Daoy (cell line): ENCODE measurements around the gene OS9. TPM values are rescaled to one million over a fixed set of nuclear protein-coding genes. Genes with fewer than 3 reads are reported as not detected.
A peak's percentile ranks its signal among the peaks of the same experiment; 100 is the strongest.

Experiments
- DNase-seq: peaks from one replicate; pipeline ENCODE4 v3.0.0-alpha.2; 2015; ENCODE audit warnings: low read depth
- total RNA-seq: library from RNA; depleted of rRNA; stranded (reverse); fragments of >200 nt; shearing (Covaris generic); gene quantifications from 2 replicates; pipeline ENCODE4 v1.2.3, GENCODE V29; 2014

The OS9 gene
- total RNA-seq, 1 experiment from 2014 or later: 262 TPM

DNA sequence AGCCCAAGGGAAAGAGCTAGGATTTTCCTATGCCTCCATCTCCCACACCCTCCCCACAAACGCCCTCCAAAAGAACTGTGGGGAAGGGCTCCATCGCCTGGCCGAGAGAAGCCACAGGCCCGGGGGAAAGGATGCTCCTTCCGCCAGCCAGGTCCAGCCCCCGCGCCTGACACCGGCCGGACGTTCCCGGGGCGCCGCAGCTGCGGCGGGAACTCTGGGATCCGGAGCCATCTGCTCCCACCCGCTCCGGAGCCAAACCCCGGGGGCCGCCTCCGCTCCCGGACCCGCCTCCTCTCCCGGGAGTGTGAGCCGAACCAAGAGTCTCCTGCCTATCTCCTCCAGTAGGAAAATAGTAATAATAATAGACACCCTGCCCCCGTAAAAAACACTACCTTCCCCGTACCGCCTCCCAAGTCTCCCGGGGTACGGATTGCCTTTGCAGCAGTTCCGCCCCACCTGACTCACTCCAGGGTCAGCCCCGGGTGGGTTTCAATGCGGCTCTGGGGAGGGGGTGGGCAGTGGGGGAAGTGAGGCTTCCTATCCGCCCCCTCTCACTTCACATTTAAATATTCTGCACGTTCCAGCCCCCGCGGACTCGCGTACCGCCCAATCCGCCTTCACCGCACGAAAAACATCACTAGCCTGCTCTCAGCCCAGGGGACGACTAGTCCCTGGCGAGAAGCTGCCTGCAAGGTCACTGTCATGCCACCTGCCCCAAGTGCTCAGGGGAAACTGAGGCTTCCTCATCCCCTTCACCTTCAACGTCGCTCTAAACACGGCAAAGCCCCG lies 42.2 kb downstream of the OS9 start:
- peak; percentile 72 for DNase-seq

DNA sequence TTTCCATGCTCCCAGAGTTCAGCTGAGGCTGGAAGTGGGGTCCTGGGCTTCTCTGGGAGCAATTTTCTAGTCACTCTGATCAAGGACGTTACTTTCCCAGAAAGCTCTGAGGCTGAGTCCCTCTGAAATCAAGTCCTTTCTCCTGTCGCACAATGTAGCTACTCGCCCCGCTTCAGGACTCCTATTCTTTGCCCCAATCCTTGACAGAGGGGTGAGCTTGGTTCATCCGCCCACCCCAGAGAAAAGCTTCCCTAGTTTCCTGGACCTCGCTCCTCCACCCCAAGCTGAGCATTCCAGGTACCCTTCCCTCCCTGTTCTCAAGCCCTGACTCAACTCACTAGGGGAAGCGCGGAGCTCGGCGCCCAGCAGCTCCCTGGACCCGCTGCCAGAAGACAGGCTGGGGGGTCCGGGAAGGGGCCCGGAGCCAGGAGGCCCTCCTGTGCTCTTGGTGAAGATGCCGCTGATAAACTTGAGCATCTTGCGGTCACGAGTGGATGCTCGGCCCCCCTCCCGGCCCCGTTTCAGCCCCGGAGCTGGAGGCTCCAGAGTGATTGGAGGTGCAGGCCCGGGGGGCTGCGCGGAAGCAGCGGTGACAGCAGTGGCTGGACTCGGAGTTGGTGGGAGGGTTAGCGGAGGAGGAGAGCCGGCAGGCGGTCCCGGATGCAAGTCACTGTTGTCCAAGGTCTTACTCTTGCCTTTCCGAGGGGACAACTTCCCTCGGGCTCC lies 43.0 kb downstream of the OS9 start:
- DNase-seq: no peak

DNA sequence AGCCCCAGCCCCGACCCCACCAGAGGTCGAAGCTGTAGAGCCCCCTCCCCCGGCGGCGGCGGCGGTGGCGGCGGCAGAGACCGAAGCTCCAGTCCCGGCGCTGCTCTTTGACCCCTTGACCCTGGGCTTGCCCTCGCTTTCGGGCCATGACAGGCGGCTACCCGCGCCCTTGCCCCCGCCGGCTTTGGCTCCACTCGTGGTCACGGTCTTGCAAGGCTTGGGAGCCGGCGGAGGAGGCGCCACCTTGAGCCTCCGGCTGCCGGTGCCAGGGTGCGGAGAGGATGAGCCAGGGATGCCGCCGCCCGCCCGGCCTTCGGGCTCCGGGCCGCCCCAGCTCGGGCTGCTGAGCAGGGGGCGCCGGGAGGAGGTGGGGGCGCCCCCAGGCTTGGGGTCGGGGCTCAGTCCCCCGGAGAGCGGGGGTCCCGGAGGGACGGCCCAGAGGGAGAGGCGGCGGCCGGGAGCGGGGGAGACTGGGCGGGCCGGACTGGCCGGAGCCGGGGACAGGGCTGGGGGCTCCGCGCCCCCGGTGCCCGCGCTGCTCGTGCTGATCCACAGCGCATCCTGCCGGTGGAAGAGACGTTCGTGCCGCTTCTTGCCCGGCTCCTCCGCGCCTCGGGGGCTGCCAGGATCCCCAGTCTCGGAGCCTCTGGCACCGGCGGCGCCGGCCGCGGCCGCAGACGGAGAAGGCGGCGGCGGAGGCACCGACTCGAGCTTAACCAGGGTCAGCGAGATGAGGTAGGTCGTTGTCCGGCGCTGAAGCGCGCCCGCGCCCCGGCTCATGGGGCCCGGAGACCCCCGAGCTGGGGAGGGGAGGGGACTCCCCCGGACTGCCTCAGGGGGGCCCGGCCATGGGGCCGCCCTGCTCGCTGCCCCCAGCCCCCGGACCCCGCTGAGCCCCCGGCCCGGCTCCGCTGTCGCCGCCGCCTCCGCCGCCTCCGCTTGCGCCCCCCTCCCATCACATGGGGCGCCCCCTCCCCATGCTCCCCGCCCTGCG lies 43.8 kb downstream of the OS9 start:
- peak; percentile 58 for DNase-seq

DNA sequence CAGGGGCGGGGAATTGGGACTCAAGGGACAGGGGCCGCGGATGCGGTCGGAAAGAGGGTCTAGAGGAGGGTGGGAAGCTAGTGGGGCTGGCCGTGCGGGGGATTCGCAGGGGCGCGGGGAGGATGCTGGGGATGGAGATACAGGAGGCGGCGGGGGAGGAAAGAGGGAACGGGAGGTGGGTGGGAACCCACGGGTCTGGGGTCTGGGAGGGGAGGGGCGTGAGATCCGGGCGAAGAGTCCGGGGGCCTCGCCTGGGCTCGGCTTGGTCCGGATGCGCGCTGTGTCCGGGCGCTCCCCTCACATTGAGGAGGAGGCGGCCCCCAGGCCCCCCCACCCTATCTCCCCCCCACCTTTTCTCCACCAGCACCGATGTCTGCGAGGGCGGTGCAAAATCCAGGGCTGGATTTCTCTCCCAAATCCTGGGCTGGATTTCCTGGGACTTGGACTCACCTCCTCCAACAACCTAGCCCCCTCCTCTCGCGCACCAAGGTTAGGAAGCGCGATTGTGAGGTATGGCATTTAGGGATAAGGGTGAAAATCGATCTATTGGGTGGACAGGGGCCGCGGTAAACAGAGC lies 44.8 kb downstream of the OS9 start, which contains the start of gene AGAP2:
Gene AGAP2 (minus strand): TSS at position 82 of the 577 bp plus-strand sequence. CDS start 496 bp downstream, outside the sequence.
- peak; percentile 50 for DNase-seq

DNA sequence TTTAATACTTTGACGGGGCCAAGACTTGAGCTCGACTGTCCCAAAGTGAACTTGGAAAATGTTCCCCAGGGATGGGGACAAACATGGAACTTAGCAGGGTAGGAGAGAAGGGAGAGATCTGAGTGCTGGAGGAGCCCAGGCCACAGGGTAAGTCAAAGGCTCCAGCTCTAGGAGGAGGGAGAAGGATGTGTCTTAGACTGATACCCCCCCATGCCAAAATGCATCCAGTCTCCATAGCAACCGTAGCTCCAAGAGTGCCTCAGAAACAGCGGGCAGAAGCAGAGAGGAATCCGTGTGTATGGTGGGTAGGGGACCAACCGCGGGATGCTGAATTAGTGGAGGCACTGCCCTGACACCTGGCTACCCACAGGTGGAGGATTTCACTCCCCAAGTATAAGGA lies 45.5 kb downstream of the OS9 start:
- no peak for DNase-seq

DNA sequence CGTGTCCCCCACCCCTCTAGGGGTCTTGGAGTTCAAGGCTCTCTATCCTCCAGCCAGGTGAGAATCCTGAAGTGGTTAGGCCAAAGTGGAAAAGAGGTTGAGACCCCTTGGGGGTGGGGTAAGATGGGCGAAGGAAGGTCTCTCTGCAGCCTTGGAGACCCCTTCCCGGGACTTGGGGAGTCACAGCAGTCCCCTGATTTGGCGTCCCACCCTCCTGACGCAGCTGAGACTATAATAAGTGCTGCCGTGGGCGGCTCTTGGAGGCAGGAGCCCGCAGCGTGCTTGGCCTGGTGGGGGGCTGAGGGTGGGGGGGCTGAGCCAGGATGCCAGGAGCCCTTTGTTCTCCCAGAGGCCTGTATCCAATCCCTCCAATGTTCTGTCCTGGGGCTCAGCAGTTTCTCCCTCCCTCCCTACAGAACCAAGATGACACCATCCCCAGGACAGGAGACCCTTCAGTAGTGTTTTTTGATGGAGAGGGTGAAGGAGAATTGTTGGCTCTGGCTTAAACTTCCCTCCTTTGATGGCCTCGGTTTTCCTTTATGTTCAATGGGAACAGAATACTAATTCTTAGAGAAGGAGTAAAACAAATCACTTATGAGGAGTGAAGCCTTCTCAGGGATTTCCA lies 46.1 kb downstream of the OS9 start:
- DNase-seq: no peak

DNA sequence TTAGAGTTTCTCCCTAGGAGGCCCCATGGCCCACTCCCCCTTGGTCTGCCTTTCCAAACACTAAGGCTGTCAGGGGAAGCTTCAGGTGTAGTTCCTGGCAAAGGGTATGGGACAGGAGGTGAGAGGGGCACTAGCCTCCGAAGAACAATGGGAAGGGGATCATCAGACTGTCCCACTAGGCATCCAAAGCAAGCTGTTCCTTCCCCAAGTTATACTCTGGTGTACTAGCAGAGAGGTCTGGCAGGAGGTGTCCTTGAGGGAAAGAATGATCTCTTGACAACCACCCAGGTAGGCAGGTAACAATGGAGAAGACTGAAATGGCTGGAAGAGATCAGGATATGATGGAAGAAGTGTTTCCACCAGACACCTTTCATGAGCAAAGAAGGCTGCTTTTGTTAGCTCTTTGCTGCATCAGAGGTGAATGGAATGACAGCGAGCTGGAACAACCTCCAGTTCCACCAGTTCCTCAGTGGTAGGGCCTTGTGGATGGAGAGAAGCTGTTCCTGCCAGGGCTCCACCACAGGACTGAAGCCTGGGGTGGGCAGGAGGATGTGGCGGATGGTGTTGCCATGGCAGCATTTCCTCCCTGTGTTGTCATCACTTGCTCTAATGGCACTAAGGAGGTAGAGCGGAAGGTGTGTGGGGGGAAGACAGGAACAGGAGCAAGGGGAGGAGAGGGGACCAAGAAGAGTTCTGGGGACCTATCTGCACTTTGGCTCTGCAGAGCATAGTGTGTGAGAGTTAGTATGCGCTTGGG lies 46.9 kb downstream of the OS9 start:
- DNase-seq: peak; percentile 47

DNA sequence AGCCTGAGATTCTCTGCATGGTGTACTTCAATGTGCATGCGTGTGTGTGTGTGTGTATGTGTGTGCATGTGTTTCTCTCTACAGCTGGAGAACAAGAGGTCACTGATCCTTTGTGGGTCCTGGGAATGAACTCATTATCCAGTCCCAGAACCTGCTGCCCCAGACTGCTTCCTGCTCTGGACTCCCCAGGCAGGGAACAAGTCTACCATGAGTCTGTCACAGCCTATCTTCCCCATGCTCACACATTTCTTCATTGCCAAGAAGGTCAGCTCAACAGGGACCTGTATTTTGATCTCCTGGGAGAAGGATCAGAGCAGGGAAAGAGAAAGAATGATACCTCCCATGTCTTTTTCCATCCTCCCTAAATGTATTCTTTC lies 47.5 kb downstream of the OS9 start:
- no peak for DNase-seq

DNA sequence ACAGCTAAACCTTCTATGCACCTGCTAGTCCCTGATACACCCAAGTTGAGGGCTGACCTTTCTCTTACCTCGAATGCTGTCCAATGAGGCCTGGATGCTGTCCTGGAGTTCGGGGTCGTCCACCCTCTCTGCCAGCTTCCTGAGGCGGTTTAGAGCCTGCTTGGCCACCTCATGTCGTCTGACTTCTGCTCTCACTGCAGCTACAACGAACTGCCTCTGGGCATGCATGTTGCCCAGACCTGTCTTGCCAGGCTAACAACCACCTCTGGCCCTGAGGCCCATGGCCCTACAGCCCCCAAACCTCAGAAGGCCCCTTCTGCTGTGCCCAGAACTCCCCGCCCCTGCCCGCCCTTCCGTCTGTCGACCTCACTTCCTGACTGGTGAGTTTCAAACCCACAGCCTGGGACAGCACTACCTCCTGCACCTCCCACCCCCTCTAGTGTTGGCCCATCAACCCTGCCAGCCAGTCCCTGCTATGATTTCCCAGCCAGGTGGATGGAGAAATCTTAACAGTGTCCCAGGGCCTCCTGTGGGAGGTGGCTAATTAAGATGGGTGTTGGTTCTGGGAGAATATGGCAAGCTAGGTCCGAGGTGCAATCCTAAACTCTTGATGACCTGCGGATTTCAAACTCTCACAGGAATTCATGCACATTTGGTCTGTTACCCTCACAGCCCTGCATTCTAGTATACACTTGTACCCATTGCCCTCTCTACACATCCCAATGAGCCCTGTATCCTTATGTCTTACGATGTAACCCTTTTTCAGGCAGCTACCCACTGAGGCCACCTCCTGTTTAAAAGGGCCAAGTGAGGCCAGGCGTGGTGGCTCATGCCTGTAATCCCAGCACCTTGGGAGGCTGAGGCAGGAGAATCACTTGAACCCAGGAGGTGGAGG lies 48.2 kb downstream of the OS9 start:
- no peak for DNase-seq

DNA sequence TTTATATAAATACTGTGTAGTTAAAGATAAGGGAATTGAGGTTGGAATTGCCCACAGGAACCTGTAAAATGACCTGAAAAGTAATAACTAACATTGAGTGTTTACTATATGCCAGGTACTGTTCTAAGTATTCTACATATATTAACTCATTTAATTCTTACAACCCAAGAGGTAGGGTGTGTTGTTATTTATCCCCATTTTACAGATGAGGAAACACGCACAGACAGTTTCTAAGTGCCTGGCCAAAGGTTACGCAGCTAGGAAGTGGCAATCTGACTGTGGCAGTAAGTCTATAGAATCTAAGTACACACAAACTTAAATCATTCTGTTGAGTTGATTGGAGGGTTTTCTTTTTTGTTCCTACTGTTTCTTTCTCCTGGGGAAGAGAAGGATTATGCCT lies 49.8 kb downstream of the OS9 start:
- no peak for DNase-seq

DNA sequence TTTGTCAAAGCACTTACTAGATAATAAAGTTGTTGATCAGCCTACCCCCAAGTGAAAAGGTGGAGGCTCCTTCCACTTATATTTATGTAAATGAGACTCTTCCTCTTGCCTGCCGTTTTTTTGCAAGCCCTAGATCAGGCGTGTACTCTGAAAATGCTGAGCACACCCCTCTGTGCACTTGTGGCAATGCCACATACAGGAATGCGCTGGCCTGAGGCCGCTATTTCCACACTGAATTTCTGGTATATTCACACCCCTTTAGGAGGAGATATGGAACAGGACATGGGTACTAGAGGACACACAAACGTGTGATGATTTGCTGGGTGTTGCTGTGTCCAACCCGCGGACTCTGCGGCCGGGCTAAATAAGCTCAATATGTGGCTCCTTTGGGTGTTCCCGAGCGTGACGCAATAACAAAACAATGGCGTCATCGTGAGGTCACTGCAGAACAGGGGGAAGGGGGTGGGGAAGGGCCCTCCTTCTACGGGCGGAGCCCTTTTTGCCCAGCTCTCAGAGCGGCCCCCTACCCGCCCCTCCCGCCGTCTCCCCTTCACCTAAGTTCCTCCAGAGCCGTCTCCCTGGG lies 50.4 kb downstream of the OS9 start:
- no peak for DNase-seq

DNA sequence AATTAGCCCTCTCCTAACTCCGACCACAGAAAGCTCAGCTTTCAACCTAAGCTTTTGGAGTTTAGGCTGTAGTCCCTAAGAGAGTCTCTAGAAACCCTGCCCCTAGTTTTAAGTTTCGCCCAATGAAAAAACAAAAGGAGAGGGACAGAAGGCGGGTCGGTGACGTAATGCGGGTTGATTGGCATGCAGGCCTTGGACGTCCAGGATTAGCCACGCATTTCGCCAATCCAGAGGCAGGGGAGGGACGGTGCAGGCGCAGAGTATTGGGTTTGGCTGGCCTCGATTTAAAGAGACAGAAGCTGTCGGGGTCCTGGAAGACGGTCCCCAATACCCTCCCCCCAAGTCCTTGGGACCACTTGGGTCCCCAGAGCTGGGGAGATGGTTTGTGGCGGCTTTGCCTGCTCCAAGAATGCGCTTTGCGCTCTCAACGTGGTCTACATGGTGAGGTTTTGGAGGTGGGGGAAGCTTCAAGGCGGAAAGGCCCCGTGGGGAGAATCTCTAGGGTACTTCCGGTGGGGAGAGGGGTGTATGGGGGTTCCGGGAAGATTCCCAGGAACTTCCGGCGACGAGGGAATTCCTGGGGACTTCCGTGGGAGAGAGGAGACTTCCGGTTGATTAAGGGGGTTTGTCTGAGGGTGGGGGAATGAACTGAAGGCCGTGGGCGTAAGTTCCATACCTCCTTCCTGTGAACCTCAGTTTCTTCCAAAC lies 51.0 kb downstream of the OS9 start, which contains the start of gene TSPAN31:
Gene TSPAN31 (plus strand): TSS at position 263 of the 708 bp plus-strand sequence. CDS start 116 bp downstream, at position 379.
- peak; percentile 99 for DNase-seq

DNA sequence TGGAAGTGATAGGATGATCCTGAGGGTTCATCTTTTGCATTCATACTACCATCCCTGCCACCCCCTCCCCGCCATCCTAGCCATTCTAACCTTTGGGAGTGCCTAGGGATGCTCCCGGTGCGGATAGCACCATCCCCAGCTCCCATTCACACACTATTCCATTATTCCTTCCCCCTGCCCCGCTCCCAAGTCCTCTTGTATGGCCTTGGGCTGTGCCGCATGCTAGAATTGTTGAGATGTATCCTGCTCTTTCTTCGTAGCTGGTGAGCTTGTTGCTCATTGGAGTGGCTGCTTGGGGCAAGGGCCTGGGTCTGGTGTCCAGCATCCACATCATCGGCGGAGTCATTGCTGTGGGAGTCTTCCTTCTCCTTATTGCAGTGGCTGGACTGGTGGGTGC lies 51.6 kb downstream of the OS9 start:
- DNase-seq: no peak

DNA sequence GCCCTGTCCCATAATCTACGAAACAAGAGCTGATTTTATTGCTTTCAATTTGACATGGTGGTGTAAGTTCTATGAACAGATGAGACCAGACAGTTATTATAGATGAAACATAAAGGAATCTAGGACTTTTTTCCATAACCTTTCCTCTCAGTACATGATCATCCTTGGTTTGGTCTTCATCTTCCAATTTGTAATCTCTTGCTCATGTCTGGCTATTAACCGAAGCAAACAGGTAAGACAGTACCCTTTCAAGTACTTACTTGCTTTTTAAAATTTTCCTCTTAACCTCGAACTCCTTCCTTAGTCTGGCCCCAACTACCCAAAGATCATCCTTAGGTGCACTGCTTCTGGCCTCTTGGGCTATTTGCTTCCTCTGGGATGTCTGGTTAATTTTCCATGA lies 52.1 kb downstream of the OS9 start:
- DNase-seq: no peak

DNA sequence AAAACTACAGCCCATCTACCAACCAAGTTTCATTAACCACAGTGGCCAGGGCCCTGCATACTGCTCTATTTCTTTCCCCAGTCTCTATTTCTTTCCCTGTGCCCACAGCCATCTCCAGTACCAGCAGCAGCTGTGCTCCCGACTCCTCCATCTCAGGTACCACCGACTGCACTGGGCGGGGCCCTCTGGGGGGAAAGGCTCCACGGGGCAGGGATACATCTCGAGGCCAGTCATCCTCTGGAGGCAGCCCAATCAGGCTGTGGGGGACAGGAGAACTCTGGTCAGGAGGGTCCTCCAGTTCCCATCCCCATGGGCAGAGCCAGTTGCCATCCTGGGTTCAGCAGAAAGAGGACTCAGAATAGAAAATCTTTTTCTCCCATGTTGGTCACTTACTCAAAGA lies 55.1 kb downstream of the OS9 start:
- DNase-seq: no peak

DNA sequence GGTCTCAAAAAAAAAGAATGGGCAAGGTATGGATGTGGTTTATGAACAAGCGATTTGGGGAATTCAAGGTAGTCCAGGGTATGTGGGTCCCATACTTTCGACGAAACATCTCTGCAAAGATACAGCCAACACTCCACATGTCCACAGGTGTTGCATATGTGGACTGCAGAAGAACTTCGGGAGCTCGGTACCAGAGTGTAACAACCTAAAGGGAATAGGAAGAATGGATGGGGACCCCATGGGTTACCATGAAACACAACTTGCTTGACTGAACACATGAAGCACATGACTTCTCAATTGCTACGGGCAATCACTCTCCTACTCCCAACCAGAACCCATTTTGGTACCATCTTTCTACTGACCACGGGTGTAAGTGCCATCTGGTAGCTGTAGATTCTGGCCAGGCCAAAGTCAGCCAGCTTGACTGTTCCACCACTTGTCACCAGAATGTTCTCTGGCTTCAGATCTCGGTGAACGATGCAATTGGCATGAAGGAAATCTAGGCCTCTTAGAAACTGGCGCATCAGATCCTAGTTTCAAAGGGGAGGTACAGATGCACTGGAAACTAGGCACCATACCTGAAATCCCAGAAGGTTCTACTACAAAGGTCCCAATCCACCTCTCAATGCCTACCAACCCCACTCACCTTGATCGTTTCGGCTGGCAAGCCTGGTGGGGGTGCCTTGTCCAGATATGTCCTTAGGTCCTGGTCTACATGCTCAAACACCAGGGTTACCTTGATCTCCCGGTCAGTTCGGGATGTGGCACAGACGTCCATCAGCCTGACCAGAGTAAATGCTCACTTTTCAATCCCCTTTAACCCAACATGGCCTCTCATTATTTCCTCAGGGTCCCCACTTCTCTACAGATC lies 56.9 kb downstream of the OS9 start:
- no peak for DNase-seq

DNA sequence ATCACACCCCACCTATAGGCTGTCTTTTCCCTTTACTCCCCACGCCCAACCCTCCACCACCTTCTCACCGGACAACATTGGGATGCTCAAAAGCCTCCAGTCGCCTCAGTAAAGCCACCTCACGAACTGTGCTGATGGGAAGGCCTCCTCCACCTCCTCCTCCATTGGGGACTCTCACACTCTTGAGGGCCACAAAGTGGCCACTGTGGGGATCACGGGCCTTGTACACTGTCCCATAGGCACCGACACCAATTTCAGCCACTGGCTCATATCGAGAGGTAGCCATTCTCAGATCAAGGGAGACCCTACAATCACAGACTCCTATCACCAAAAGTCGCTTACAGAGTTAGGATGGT lies 57.5 kb downstream of the OS9 start:
- no peak for DNase-seq
